DOHH2 (cell line): Measurements from ENCODE around the gene SENP6.

Source experiments
- CTCF ChIP-seq: fragments of 200-600 bp; sonication (generic); IDR thresholded peaks from one replicate; pipeline ENCODE4 v1.5.1; 2014; ENCODE audit warnings: antibody characterized with exemption, mild to moderate bottlenecking, low read depth, low read length; ENCODE audit not compliant: poor library complexity, severe bottlenecking
- EZH2phosphoT487 ChIP-seq: fragments of 200-600 bp; sonication (generic); IDR thresholded peaks from 2 replicates; pipeline ENCODE4 v1.6.1; 2017; ENCODE audit warnings: borderline replicate concordance, mild to moderate bottlenecking, antibody characterized with exemption, low read length, moderate library complexity, mixed read lengths

DNA sequence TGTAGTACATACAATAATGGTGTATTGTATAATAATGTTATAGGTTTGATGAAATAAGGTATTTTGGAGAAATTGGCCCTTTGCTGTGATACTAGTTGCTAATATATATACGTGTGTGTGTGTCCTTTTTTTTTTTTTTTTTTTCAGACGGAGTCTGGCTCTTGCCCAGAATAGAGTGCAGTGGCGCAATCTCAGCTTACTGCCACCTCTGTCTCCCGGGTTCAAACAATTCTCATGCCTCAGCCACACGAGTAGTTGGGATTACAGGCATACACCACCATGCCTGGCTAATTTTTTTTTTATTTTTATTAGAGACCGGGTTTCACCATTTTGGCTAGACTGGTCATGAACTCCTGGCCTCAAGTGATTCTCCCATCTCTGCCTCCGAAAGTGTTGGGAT is 23.3 kb downstream of the SENP6 start:
- no peak for TF ChIP-seq CTCF
- no peak for TF ChIP-seq EZH2phosphoT487
